ENCODE measurements around the gene ABHD17B. TPM values are rescaled to one million over a fixed set of nuclear protein-coding genes. Genes with fewer than 3 reads are reported as not detected.
"Not testable (repeated sequence)": the region's sequence is repeated elsewhere in the genome, so short reads cannot be mapped to it uniquely, and the experiment has no call there.

Gene ABHD17B
- polyA plus RNA-seq (2013): 9.9 and 10.7 TPM in 2 replicates

- Histone ChIP-seq H3K36me3 (ENCODE audit: control insufficient read depth in 1 of 2, insufficient read depth in 2 of 2, low read length in 2 of 2) (no peaks in the 10 kb centered on the region), H3K4me2 (ENCODE audit: low read length) (peak within 1 kb of the TSS; percentile 79), H4K8ac (ENCODE audit: low read depth, low read length) (peak within 1 kb of the TSS; percentile 76), H3K27me3 (ENCODE audit: insufficient read depth, low read length) (no peaks in the 10 kb centered on the region), H3K9ac (ENCODE audit: low read length) (peak within 1 kb of the TSS; percentile 71), H3K23ac (ENCODE audit: low read length) (peak within 1 kb of the TSS; percentile 98), H2AK5ac (ENCODE audit: low read length) (no peak within 1 kb of the TSS), H3K27ac (ENCODE audit: low read depth, low read length) (peak within 1 kb of the TSS; percentile 74), H3K14ac (ENCODE audit: low read length) (peak within 1 kb of the TSS; percentile 48), H3K18ac (ENCODE audit: low read length) (peak within 1 kb of the TSS; percentile 79), H3K79me2 (ENCODE audit: control insufficient read depth, insufficient read depth, low read length, poor library complexity) (peaks cover 17% of the 10 kb centered on the region), H2AFZ (ENCODE audit: insufficient read depth, low read length, poor library complexity) (peak within 1 kb of the TSS; percentile 54), H4K91ac (ENCODE audit: low read depth, low read length) (peak within 1 kb of the TSS; percentile 50), H2BK5ac (ENCODE audit: low read depth, low read length, poor library complexity) (peak within 1 kb of the TSS; percentile 32), H4K12ac (ENCODE audit: low read depth, low read length) (peak within 1 kb of the TSS; percentile 43), H2BK12ac (ENCODE audit: low read length) (peak within 1 kb of the TSS; percentile 3), H3K9me3 (ENCODE audit: insufficient read depth, low read depth, low read length) (no peaks in the 10 kb centered on the region), H2BK120ac (ENCODE audit: insufficient read depth, low read length, poor library complexity) (peak within 1 kb of the TSS; percentile 1), H3K4me1 (ENCODE audit: control insufficient read depth in 1 of 2, insufficient read depth in 2 of 2, low read length in 2 of 2) (peaks cover 4 to 5% of the 10 kb centered on the region in 2 experiments), H3K79me1 (ENCODE audit: low read length) (peaks cover 11% of the 10 kb centered on the region), H3K4me3 (ENCODE audit: low read depth, low read length) (peak within 1 kb of the TSS; percentile 83), H3K4ac (ENCODE audit: low read depth, low read length) (peak within 1 kb of the TSS; percentile 97)
- DNase-seq: peak; percentile 99 to 100
- WGBS (ENCODE audit: extremely low coverage, insufficient coverage, insufficient read length): no CpG with 5 or more reads among the region's 45 CpGs
Measured at GRCh38 chr9:71911061-71911907, at the start of gene ABHD17B, which contains the start of gene C9orf85. Gene ABHD17B, minus strand, starts transcription at chr9:71911193. Its CDS starts 36,113 bp downstream, at chr9:71875080. Gene C9orf85, plus strand, starts transcription at chr9:71911639. Its CDS starts 96 bp downstream, at chr9:71911735.

- no peak overlapping the region for H3K23ac ChIP-seq (ENCODE audit: low read length)
- H2BK12ac ChIP-seq (ENCODE audit: low read length): no peak overlapping the region
- H4K12ac ChIP-seq (ENCODE audit: low read depth, low read length): no peak overlapping the region
- no peak overlapping the region for H3K14ac ChIP-seq (ENCODE audit: low read length)
- H4K8ac ChIP-seq (ENCODE audit: low read depth, low read length): no peak overlapping the region
- no peak overlapping the region for H3K4me3 ChIP-seq (ENCODE audit: low read depth, low read length)
- no peak overlapping the region for H3K4ac ChIP-seq (ENCODE audit: low read depth, low read length)
- H3K4me2 ChIP-seq (ENCODE audit: low read length): no peak overlapping the region
- H2BK120ac ChIP-seq (ENCODE audit: insufficient read depth, low read length, poor library complexity): no peak overlapping the region
- no peak overlapping the region for H3K27ac ChIP-seq (ENCODE audit: low read depth, low read length)
- no peak overlapping the region for H3K9ac ChIP-seq (ENCODE audit: low read length)
- H3K79me1 ChIP-seq (ENCODE audit: low read length): no peaks in the 10 kb centered on the region
- H3K27me3 ChIP-seq (ENCODE audit: insufficient read depth, low read length): no peaks in the 10 kb centered on the region
- H3K36me3 ChIP-seq (ENCODE audit: control insufficient read depth in 1 of 2, insufficient read depth in 2 of 2, low read length in 2 of 2): peaks cover 0 to 2% of the 10 kb centered on the region in 2 experiments
- H2BK5ac ChIP-seq (ENCODE audit: low read depth, low read length, poor library complexity): no peak overlapping the region
- peak; percentile 4 to 77 for DNase-seq
- no peak overlapping the region for H2AFZ ChIP-seq (ENCODE audit: insufficient read depth, low read length, poor library complexity)
- no peaks in the 10 kb centered on the region for H3K79me2 ChIP-seq (ENCODE audit: control insufficient read depth, insufficient read depth, low read length, poor library complexity)
- no CpG with 5 or more reads among the region's 1 CpG for WGBS (ENCODE audit: extremely low coverage, insufficient coverage, insufficient read length)
- no peak overlapping the region for H2AK5ac ChIP-seq (ENCODE audit: low read length)
- peaks cover 0 to 2% of the 10 kb centered on the region in 2 experiments for H3K4me1 ChIP-seq (ENCODE audit: control insufficient read depth in 1 of 2, insufficient read depth in 2 of 2, low read length in 2 of 2)
- H3K18ac ChIP-seq (ENCODE audit: low read length): no peak overlapping the region
- no peak overlapping the region for H4K91ac ChIP-seq (ENCODE audit: low read depth, low read length)
- H3K9me3 ChIP-seq (ENCODE audit: insufficient read depth, low read depth, low read length): no peaks in the 10 kb centered on the region
Measured at GRCh38 chr9:71955300-71955915, 44.4 kb upstream of the ABHD17B start.

- not testable (repeated sequence) for H3K14ac ChIP-seq (ENCODE audit: low read length); H2BK5ac ChIP-seq (ENCODE audit: low read depth, low read length, poor library complexity); H2BK12ac ChIP-seq (ENCODE audit: low read length); H3K18ac ChIP-seq (ENCODE audit: low read length); H3K9me3 ChIP-seq (ENCODE audit: insufficient read depth, low read depth, low read length); H3K4me1 ChIP-seq (ENCODE audit: control insufficient read depth in 1 of 2, insufficient read depth in 2 of 2, low read length in 2 of 2); H4K91ac ChIP-seq (ENCODE audit: low read depth, low read length); H2AK5ac ChIP-seq (ENCODE audit: low read length); H3K27me3 ChIP-seq (ENCODE audit: insufficient read depth, low read length); H4K12ac ChIP-seq (ENCODE audit: low read depth, low read length); H2BK120ac ChIP-seq (ENCODE audit: insufficient read depth, low read length, poor library complexity); H3K27ac ChIP-seq (ENCODE audit: low read depth, low read length); DNase-seq; H3K79me1 ChIP-seq (ENCODE audit: low read length); H3K9ac ChIP-seq (ENCODE audit: low read length); H4K8ac ChIP-seq (ENCODE audit: low read depth, low read length); H3K4me2 ChIP-seq (ENCODE audit: low read length); H3K4ac ChIP-seq (ENCODE audit: low read depth, low read length); H3K4me3 ChIP-seq (ENCODE audit: low read depth, low read length); H2AFZ ChIP-seq (ENCODE audit: insufficient read depth, low read length, poor library complexity); H3K23ac ChIP-seq (ENCODE audit: low read length); H3K79me2 ChIP-seq (ENCODE audit: control insufficient read depth, insufficient read depth, low read length, poor library complexity); H3K36me3 ChIP-seq (ENCODE audit: control insufficient read depth in 1 of 2, insufficient read depth in 2 of 2, low read length in 2 of 2)
- WGBS (ENCODE audit: extremely low coverage, insufficient coverage, insufficient read length): no CpG with 5 or more reads among the region's 2 CpGs
Measured at GRCh38 chr9:71954652-71955051, 43.7 kb upstream of the ABHD17B start.

- no peak for DNase-seq
- no peak overlapping the region for H3K4ac ChIP-seq (ENCODE audit: low read depth, low read length)
- H3K9me3 ChIP-seq (ENCODE audit: insufficient read depth, low read depth, low read length): no peaks in the 10 kb centered on the region
- H2AFZ ChIP-seq (ENCODE audit: insufficient read depth, low read length, poor library complexity): no peak overlapping the region
- H3K27ac ChIP-seq (ENCODE audit: low read depth, low read length): peak overlapping the region; percentile 34
- H3K14ac ChIP-seq (ENCODE audit: low read length): no peak overlapping the region
- no peak overlapping the region for H2BK120ac ChIP-seq (ENCODE audit: insufficient read depth, low read length, poor library complexity)
- no peak overlapping the region for H4K12ac ChIP-seq (ENCODE audit: low read depth, low read length)
- H3K23ac ChIP-seq (ENCODE audit: low read length): no peak overlapping the region
- H3K27me3 ChIP-seq (ENCODE audit: insufficient read depth, low read length): no peaks in the 10 kb centered on the region
- no peak overlapping the region for H3K4me2 ChIP-seq (ENCODE audit: low read length)
- no peak overlapping the region for H4K8ac ChIP-seq (ENCODE audit: low read depth, low read length)
- no peaks in the 10 kb centered on the region for H3K36me3 ChIP-seq (ENCODE audit: control insufficient read depth in 1 of 2, insufficient read depth in 2 of 2, low read length in 2 of 2)
- no peaks in the 10 kb centered on the region for H3K79me2 ChIP-seq (ENCODE audit: control insufficient read depth, insufficient read depth, low read length, poor library complexity)
- H3K4me1 ChIP-seq (ENCODE audit: control insufficient read depth in 1 of 2, insufficient read depth in 2 of 2, low read length in 2 of 2): peaks cover 0 to 3% of the 10 kb centered on the region in 2 experiments
- no peaks in the 10 kb centered on the region for H3K79me1 ChIP-seq (ENCODE audit: low read length)
- no peak overlapping the region for H3K4me3 ChIP-seq (ENCODE audit: low read depth, low read length)
- no peak overlapping the region for H3K9ac ChIP-seq (ENCODE audit: low read length)
- H4K91ac ChIP-seq (ENCODE audit: low read depth, low read length): no peak overlapping the region
- no peak overlapping the region for H3K18ac ChIP-seq (ENCODE audit: low read length)
- no CpG with 5 or more reads among the region's 2 CpGs for WGBS (ENCODE audit: extremely low coverage, insufficient coverage, insufficient read length)
- no peak overlapping the region for H2BK5ac ChIP-seq (ENCODE audit: low read depth, low read length, poor library complexity)
- H2BK12ac ChIP-seq (ENCODE audit: low read length): no peak overlapping the region
- no peak overlapping the region for H2AK5ac ChIP-seq (ENCODE audit: low read length)
Measured at GRCh38 chr9:71944754-71945375, 33.9 kb upstream of the ABHD17B start.

All from trophoblast cell (in vitro differentiated cells and primary cell).